ENCODE measurements around the gene COL3A1.

Gene COL3A1

GRCh38 chr2:189018631-189019030 lies 44.5 kb downstream of the COL3A1 start:
- DNase-seq: no peak

DNA sequence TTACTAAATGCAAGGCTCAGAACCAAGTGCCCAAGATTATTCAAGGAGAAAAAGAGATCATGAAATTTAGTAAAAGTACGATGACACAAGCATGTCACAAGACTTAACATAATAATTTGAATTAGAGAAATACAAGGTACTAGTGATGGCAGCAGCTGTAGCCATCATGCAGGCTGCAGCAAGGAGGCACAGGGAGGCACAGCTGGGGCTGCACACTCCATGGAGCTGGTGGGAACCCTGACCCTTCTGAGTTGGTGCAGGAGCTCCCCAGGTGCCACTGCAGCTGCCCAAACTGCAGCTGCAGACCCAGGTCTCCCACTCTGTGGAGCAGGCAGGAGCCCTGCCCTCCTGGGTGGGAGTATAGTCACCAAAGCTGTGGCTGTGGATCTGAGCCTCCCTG lies 46.0 kb downstream of the COL3A1 start:
- DNase-seq: no peak

GRCh38 chr2:189022053-189022481 lies 47.9 kb downstream of the COL3A1 start:
- no peak for DNase-seq

GRCh38 chr2:189022492-189022891 lies 48.3 kb downstream of the COL3A1 start:
- DNase-seq: no peak

GRCh38 chr2:189024901-189025618 lies 50.9 kb downstream of the COL3A1 start:
- DNase-seq: no peak

GRCh38 chr2:189037518-189037917 lies 63.3 kb downstream of the COL3A1 start:
- DNase-seq: no peak

DNA sequence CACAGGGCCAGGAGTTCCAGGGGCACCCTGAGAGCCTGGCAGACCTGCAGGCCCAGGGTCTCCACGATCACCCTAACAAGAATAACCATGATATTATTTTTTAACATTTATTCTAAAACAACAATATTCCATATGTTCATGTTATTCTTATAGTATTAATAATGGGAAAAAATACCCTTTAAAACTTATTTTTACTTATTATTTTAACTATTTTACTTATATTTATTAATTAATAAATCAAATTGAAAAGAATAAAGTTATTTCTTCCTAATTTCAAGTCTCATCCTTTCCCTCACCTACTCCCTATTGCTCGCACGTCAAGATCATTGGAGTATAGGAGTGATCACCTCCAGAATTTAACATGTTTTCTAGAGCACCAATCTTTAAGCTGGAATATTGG lies 71.7 kb downstream of the COL3A1 start:
- DNase-seq: no peak

DNA sequence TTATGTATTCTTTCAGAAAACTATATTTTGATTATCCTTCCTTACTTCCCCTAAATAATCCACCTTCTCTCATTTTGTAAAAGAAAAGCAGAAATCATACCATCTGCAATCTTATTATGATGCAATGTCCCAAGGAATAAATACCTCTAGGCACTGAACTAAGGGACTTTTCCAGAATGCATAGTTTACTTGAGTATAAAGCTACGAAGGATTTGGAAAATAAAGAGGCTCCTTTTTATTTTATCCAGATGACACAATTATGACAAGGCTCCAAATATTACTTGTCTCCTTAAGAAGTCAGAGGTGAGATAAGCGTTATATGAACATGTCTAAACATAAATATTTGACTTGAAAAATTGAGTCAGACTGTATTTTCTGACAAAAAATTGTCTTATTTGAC lies 72.1 kb downstream of the COL3A1 start:
- DNase-seq: no peak

DNA sequence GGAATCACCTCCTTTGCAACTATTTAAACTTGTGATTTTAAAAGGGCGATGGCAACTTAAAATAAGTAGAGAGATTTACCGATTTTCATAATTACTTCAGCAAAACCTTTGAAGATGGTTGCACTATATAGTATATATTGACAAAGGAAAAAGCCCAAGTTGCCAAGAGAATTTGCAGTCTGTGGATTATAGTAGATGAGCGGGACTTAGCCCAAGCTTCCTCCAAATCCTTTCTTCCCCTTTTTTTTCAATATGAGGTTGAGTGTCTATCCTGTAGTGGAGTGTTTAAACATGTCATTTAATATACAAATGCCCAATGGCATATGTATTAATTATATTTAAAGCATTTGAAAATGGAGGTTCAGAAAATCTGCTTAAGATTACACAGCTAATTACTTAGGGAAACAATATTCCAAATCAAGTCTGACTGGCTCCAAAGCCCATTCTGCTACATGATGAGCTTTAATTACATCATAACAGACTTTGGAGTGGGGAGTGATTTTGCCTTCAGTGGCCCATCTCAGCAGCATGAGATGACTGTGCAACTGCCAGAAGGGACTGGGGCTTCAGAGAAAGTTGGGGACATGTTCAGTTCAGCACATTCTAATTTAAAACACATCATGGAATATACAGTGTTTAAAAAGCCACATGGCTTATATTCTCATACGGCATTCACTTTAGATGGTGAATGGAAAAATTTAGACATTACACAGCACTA lies 73.2 kb downstream of the COL3A1 start:
- DNase-seq: no peak

DNA sequence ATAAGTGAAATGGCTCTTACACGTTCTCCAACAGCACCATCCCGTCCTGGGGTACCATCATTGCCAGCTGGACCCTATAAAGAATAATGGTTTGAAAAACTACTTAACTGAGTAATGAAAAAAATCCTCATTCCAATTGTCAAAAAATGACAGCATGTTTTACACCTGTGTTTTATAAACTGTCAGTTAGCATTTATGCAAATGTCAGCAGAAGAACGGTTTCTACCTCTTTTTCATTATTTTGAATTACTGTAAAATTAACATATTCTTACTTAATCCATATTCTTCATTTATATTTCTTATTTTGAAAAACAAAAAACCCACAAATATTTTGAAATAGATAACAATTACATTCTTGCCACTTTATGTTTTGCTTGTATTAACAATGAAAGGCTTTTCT lies 74.0 kb downstream of the COL3A1 start:
- no peak for DNase-seq

- DNase-seq: no peak
Observed at GRCh38 chr2:189049709-189050164, 75.6 kb downstream of the COL3A1 start.

- DNase-seq: no peak
Observed at GRCh38 chr2:189050165-189050712, 76.1 kb downstream of the COL3A1 start.

DNA sequence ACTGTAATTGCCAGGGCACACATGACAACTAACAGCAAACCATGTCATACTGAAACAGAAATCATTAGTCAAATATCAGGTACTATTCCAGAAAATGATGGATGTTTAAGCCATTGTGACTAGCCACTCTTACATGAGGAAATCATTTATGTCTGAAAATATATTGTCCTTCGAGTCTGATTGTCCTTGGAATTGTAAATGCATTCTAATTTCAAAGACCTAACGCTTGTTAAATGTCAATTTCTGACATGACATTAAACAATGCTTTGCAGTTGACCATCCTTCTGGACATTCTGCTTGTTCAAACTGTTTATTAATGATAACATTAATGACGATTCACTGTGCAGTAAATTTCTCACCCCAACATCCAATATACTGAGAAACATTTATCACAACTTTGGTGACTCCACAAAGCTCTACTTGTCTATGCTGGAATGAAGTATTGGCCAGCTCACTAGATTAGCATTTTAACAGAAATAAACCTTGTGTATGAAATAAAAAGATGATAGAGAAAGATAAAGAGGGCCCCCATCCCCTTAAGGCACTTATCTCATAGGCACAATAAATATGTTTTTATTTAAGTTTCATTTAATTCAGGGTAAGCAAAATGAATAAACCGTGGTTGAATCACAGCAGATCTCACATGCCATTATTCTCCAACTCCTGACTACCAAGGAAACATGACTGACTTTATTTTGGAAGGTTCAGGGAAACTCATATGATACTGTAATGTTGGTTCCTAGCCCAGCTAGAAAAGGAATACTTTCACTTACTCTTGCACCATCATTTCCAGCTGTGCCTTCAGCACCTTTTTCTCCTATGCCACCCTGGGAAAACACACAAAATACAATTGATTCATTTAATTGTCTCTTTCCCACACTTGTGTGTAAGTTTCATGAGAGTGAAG lies 82.3 kb downstream of the COL3A1 start:
- DNase-seq: no peak

GRCh38 chr2:189057316-189057715 lies 83.1 kb downstream of the COL3A1 start:
- DNase-seq: no peak

- no peak for DNase-seq
Observed at GRCh38 chr2:189060096-189060642, 86.0 kb downstream of the COL3A1 start.

Data from NCI-H510A (cell line).